B cell (primary cell): ENCODE data around the gene CYP2A6. TPM values are rescaled to one million over a fixed set of nuclear protein-coding genes. Genes with fewer than 3 reads are reported as not detected.
"Not testable (repeated sequence)": the region's sequence is repeated elsewhere in the genome, so short reads cannot be mapped to it uniquely, and the experiment has no call there.

Experiments
- ATAC-seq: fragments of 200-7000 bp; cut with Tn5 transposase; one replicate; pipeline ENCODE4 v1.10.0; 2021; ENCODE audit warnings: low read depth, mild to moderate bottlenecking, moderate number of reproducible peaks, moderate library complexity
- CTCF ChIA-PET: fragments of 350-600 bp; sonication (Branson Sonifier 250); formaldehyde crosslinking; loops from one replicate; lab custom pipeline; 2021; ENCODE audit warnings: antibody characterized with exemption, inconsistent platforms; lab: Charles Lee
- POLR2A ChIA-PET: fragments of 350-600 bp; sonication (Branson Sonifier 250); formaldehyde crosslinking; loops from one replicate; lab custom pipeline; 2021; ENCODE audit warnings: antibody characterized with exemption; lab: Charles Lee
- DNase-seq: peaks from one replicate; pipeline ENCODE4 v3.0.0; 2013
- H2AFZ ChIP-seq: 2 replicates; pipeline ENCODE4 v1.6.1; 2012; ENCODE audit warnings: mild to moderate bottlenecking, low read depth, low read length; ENCODE audit not compliant: insufficient read depth, poor library complexity, severe bottlenecking
- H3K27ac ChIP-seq, 2 donors: 1 replicate in 1 of 2; 2 replicates in 1 of 2; pipeline ENCODE4 v1.5.1; 2012 to 2013; ENCODE audit warnings: low read length in 2 of 2, mild to moderate bottlenecking in 2 of 2, moderate library complexity in 1 of 2
- H3K27me3 ChIP-seq, 4 experiments: fragments of 200-600 bp in 1 of 4; sonication (generic) in 1 of 4; replicated peaks in 1 of 4; 1 replicate in 2 of 4; 2 replicates in 2 of 4; pipeline versions ENCODE4 v1.6.1 to v1.7.0; 2013 to 2016; ENCODE audit warnings: low read length in 3 of 4, mild to moderate bottlenecking in 2 of 4, mixed read lengths in 1 of 4, moderate library complexity in 1 of 4; ENCODE audit not compliant: insufficient read depth in 4 of 4, control insufficient read depth in 3 of 4; ENCODE audit errors: control extremely low read depth in 1 of 4
- H3K36me3 ChIP-seq, 2 experiments: replicated peaks in 1 of 2; 1 replicate in 1 of 2; 2 replicates in 1 of 2; pipeline versions ENCODE4 v1.6.1 to v1.7.1; 2013; ENCODE audit warnings: low read length in 1 of 2; ENCODE audit not compliant: insufficient read depth in 2 of 2, control insufficient read depth in 1 of 2; ENCODE audit errors: control extremely low read depth in 1 of 2, extremely low read depth in 1 of 2
- H3K4me1 ChIP-seq, 2 donors: fragments of 200-600 bp in 1 of 2; sonication (generic) in 1 of 2; 1 replicate in 1 of 2; 2 replicates in 1 of 2; pipeline versions ENCODE4 v1.5.1 to v1.6.1; 2013 to 2017; ENCODE audit warnings: low read length in 2 of 2; ENCODE audit not compliant: control insufficient read depth in 2 of 2, insufficient read depth in 2 of 2
- H3K4me2 ChIP-seq: replicated peaks from 2 replicates; pipeline ENCODE3; 2012; ENCODE audit warnings: mild to moderate bottlenecking, low read depth, low read length; ENCODE audit not compliant: poor library complexity, severe bottlenecking
- H3K4me3 ChIP-seq, 5 experiments: fragments of 200-600 bp in 1 of 5; sonication (generic) in 1 of 5; 1 replicate in 3 of 5; 2 replicates in 2 of 5; pipeline versions ENCODE4 v1.5.1 to v1.7.0; 2011 to 2016; ENCODE audit warnings: low read length in 4 of 5, mild to moderate bottlenecking in 4 of 5, low read depth in 2 of 5, control low read depth in 1 of 5, moderate library complexity in 1 of 5; ENCODE audit not compliant: insufficient read depth in 1 of 5; ENCODE audit errors: control extremely low read depth in 1 of 5, extremely low read depth in 1 of 5
- H3K79me2 ChIP-seq: fragments of 200-600 bp; sonication (generic); one replicate; pipeline ENCODE4 v1.6.0; 2016; ENCODE audit warnings: low read length; ENCODE audit not compliant: control insufficient read depth, insufficient read depth
- H3K9ac ChIP-seq: fragments of 200-600 bp; sonication (generic); 2 replicates; pipeline ENCODE4 v1.6.1; 2017; ENCODE audit warnings: mild to moderate bottlenecking, low read length, moderate library complexity
- H3K9me3 ChIP-seq, 3 donors: one replicate each; pipeline versions ENCODE4 v1.6.1 to v1.7.1; 2013; ENCODE audit warnings: low read length in 2 of 3; ENCODE audit not compliant: control insufficient read depth in 2 of 3, insufficient read depth in 1 of 3; ENCODE audit errors: control extremely low read depth in 1 of 3
- H4K20me1 ChIP-seq: 2 replicates; pipeline ENCODE4 v1.6.0; 2012; ENCODE audit warnings: mild to moderate bottlenecking, low read length; ENCODE audit not compliant: insufficient read depth, control insufficient read depth, poor library complexity, severe bottlenecking
- H3K27ac Mint-ChIP-seq: one replicate; pipeline ENCODE4 v1.8.0; 2021; ENCODE audit warnings: mixed read lengths
- H3K27me3 Mint-ChIP-seq: one replicate; pipeline ENCODE4 v1.8.0; 2021; ENCODE audit warnings: mixed read lengths
- H3K4me1 Mint-ChIP-seq: one replicate; pipeline ENCODE4 v1.8.0; 2021; ENCODE audit warnings: mixed read lengths
- H3K4me3 Mint-ChIP-seq: one replicate; pipeline ENCODE4 v1.8.0; 2021; ENCODE audit warnings: mixed read lengths
- H3K9me3 Mint-ChIP-seq: one replicate; pipeline ENCODE4 v1.8.0; 2022; ENCODE audit warnings: mixed read lengths; ENCODE audit not compliant: insufficient read depth
- CTCF ChIP-seq: fragments of 200-600 bp; IDR thresholded peaks from one replicate; pipeline ENCODE4 v1.8.0; 2022; ENCODE audit warnings: antibody characterized with exemption, mild to moderate bottlenecking
- EZH2 ChIP-seq: IDR thresholded peaks from 2 replicates; pipeline ENCODE4 v1.6.1; 2012; ENCODE audit warnings: borderline replicate concordance, low read depth, mild to moderate bottlenecking, moderate library complexity, low read length; ENCODE audit not compliant: insufficient read depth, poor library complexity, severe bottlenecking
- WGBS: methylation state at CpG from one replicate; pipeline ENCODE4 v1.1.5; 2013; ENCODE audit warnings: missing lambda C conversion rate; ENCODE audit not compliant: insufficient coverage; 5-methylcytosine and 5-hydroxymethylcytosine counted together
- intact Hi-C: fragments of 100-400 bp; cut with micrococcal nuclease; formaldehyde crosslinking; loops from one replicate; pipeline ENCODE4 v1.10.0; 2022
- polyA plus RNA-seq: library from polyadenylated mRNA; depleted of rRNA; stranded (reverse); fragments of >200 nt; gene quantifications from 2 replicates; pipeline ENCODE4 v1.2.3, GENCODE V29; 2012
- total RNA-seq, 2 donors: library from RNA; stranded (reverse); fragments of 120-200 nt in 1 of 2; gene quantifications; 1 replicate in 1 of 2; 2 replicates in 1 of 2; pipeline versions ENCODE4 v1.2.3 to v1.2.4, GENCODE V29; 2013 to 2022

CYP2A6 gene
- total and polyA plus RNA-seq, 2 donors (not counting 1 experiment from before 2014, with no cell fraction given) = not detected

- intact Hi-C loops = no loop called here
- Histone ChIP-seq H3K4me1 (peaks cover 14 to 28% of the 10 kb centered on the region in 2 donors), H2AFZ (no peak overlapping the region), H4K20me1 (no peaks in the 10 kb centered on the region), H3K9me3 (no peaks in the 10 kb centered on the region), H3K9ac (no peak overlapping the region), H3K79me2 (no peaks in the 10 kb centered on the region), H3K4me2 (no peak overlapping the region), H3K27me3 (no peaks in the 10 kb centered on the region), H3K27ac (no peak overlapping the region), H3K36me3 (no peaks in the 10 kb centered on the region), H3K4me3 (no peak overlapping the region)
- no peak overlapping the region for H3K4me3 Mint-ChIP-seq
- H3K9me3 Mint-ChIP-seq = no peaks in the 10 kb centered on the region
- 93% methylated on average over 22 of the region's 22 CpGs for WGBS
- CTCF ChIA-PET = interaction anchor here (1.1 to 3.8 kb wide), 2 partner anchors 16 to 160 kb away, joined by 3 to 117 read pairs; no protein-coding TSS in a partner anchor
- no peak overlapping the region for H3K27ac Mint-ChIP-seq
- TF ChIP-seq EZH2 (no peak), CTCF (no peak)
- peaks cover 29% of the 10 kb centered on the region for H3K4me1 Mint-ChIP-seq
- ATAC-seq (no peak), DNase-seq (no peak)
- POLR2A ChIA-PET = no interaction called here
- H3K27me3 Mint-ChIP-seq = no peaks in the 10 kb centered on the region
These were observed 28.1 kb downstream of the CYP2A6 start for GRCh38 chr19:40822161-40822560.

DNA sequence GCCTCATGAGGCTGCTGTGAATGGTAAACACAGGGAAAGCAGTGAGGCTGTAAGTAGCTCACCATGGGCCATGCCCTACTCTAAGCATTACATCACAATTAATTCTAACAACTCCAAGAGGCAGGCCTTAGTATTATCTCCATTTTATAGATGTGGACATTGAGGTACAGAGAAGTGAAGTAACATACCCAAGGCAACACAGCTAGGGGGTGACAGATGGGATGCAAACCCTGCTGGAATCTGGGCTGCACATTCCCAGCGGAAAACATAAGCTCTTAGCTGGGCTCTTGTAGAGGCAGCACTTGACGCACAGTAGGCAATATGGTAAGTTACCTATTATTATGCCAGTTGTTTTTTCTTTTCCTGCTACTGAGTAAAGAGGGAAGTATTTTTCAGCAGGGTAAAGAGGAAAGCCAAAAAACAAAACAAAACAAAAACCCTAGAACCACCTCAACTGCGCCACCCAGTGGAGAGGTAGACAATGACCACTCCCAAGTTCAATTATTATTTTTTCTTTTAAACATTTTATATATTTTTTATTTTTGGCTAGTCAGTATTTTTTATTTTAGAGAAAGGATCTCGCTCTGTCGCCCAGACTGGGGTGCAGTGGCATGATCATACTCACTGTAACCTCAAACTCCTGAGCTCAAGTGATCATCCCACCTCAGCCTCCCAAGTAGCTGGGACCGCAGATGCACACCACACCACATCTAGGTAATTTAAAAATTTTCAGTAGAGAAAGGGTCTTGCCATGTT lies 30.6 kb downstream of the CYP2A6 start:
- Mint-ChIP-seq H3K4me1 (peaks cover 29% of the 10 kb centered on the region), H3K27ac (peak overlapping the region; percentile 73), H3K4me3 (peak overlapping the region; percentile 42)
- TF ChIP-seq CTCF = peak; percentile 85
- WGBS = no CpG with 5 or more reads among the region's 6 CpGs
- H3K79me2 ChIP-seq, H3K27me3 Mint-ChIP-seq, H3K9me3 Mint-ChIP-seq, H4K20me1 ChIP-seq, H3K36me3 ChIP-seq, H3K27ac ChIP-seq, H3K9me3 ChIP-seq, H3K27me3 ChIP-seq, H2AFZ ChIP-seq, H3K4me3 ChIP-seq, H3K9ac ChIP-seq: not testable (repeated sequence)
- ATAC-seq (peak; percentile 50), DNase-seq (peak; percentile 79)
- ChIA-PET CTCF (interaction anchor here (0.6 to 3.8 kb wide), 29 partner anchors 8 to 494 kb away, joined by 3 to 117 read pairs (median 5); partner anchors contain the start of genes ACTMAP, COQ8B, EGLN2 and ITPKC), POLR2A (interaction anchor here (0.5 to 3.1 kb wide), 8 partner anchors 21 to 514 kb away, joined by 3 to 15 read pairs (median 5); partner anchors contain the start of genes COQ8B, EGLN2, ITPKC and RAB4B)
- Histone ChIP-seq H3K4me2 (peak overlapping the region; percentile 60), H3K4me1 (peaks cover 14 to 33% of the 10 kb centered on the region in 2 donors)
- intact Hi-C loops = loop anchor here (1.0 to 5.0 kb wide), 3 partner anchors 42 to 156 kb away; partner anchors contain the start of genes ACTMAP, MIA, RAB4B and SNRPA
